GM12874 (cell line): ENCODE data around the gene RHEBL1.

ENCODE experiments used
- TF ChIP-seq, protein P1 (sequence below): IDR thresholded peaks from 2 replicates; pipeline ENCODE4 v1.5.1; 2011; ENCODE audit warnings: low read depth, mild to moderate bottlenecking, control low read depth, low read length, moderate library complexity; ENCODE audit not compliant: insufficient read depth

The RHEBL1 gene, protein sequence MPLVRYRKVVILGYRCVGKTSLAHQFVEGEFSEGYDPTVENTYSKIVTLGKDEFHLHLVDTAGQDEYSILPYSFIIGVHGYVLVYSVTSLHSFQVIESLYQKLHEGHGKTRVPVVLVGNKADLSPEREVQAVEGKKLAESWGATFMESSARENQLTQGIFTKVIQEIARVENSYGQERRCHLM

DNA sequence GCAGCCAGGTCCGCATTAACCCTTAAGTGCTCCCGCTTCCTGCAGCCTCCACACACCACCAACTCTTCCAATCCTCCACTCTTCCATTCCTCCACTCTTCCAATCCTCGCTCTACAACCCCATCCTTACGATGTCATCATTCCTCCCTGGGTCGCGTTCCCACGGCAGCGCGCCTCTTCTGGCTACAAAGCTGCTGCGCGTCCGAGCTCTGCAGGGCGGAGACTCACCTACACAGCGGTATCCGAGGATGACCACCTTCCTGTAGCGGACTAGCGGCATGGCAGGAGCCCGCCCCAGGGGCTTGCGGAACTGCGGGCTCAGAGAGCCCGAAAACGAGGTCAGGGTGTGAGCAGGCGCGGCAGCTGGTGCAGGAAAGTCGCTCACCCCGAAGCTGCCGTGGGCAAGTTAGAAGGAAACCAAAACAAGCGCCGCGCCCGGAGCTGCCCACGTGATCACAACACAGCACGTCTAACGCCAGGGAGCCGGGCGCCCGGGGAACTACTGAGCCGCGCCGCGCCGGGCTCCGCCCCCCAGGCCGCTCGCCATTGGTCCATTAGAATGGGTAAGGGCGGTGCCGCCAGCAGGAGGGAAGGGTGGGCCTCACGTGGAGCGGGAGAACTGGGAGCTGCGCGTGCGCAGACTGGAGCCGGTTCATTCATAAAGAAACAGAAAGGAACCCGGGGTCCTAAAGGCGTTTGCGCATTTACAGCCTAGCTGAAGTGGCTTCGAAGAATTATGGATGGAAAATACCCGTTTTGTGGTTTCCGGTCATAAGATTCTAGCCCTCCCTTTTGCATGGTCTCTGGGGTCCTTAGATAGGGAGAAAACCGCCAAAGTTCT is at the start of gene RHEBL1:
Gene RHEBL1 (minus strand): TSS at position 473 of the 840 bp plus-strand sequence. CDS start 194 bp downstream, at position 279.
- TF ChIP-seq, protein P1, sequence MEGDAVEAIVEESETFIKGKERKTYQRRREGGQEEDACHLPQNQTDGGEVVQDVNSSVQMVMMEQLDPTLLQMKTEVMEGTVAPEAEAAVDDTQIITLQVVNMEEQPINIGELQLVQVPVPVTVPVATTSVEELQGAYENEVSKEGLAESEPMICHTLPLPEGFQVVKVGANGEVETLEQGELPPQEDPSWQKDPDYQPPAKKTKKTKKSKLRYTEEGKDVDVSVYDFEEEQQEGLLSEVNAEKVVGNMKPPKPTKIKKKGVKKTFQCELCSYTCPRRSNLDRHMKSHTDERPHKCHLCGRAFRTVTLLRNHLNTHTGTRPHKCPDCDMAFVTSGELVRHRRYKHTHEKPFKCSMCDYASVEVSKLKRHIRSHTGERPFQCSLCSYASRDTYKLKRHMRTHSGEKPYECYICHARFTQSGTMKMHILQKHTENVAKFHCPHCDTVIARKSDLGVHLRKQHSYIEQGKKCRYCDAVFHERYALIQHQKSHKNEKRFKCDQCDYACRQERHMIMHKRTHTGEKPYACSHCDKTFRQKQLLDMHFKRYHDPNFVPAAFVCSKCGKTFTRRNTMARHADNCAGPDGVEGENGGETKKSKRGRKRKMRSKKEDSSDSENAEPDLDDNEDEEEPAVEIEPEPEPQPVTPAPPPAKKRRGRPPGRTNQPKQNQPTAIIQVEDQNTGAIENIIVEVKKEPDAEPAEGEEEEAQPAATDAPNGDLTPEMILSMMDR = 0 out of 2 replicates have a peak, but pooled peaks have one; percentile 42

DNA sequence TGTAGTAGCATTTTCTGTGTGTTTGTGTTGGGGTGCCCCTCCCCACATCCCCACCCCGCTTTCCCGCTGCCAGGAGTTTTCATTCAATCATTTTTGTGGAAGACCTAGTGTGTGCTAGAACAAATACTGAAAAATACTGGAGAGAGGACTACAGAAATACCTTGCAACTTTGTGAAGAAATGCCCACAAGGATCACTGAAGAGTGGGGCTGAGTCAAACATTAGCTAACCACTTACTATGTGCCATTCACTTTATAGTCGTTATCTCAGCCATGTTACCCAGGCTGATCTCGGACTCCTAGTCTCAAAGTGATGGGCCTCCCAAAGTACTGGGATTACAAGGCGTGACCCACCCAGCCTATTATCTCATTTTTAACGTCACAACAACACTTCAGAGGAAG is 41.4 kb upstream of the RHEBL1 start:
- TF ChIP-seq, protein P1 = no peak

DNA sequence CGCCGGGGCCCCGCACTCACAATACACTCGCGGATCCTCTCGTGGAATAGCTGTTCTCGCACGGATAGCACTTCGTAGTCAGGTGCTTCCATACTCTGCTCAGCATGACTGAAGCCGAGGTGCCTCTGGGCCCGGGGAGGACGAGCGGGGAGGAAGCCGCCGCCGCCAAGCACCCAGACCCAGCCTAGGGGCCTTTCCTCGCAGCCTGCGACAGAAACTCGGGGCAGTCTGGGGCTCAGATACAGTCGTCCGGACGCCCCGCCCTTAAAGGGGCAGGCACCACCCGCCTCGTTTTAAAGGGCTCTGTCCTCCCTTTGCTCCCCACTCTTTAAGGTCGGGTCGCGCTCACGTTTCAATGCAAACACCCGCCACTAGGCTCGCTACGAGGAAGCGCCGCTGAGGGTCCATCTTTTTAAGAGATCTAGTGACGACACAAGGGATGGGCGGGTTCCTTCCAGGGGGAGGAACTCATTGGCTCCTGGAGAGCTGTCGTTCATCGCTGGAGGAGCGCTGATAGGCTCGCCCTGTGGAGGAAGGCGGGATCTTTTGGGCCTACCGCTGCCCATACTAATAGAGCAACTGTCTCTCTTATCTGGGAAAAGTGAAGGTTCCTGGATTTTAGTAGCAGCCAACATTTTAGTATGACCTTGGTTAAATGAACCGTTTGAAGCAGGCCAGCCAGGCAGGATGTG is 40.8 kb upstream of the RHEBL1 start, which contains the start of gene LMBR1L:
Gene LMBR1L (minus strand): TSS at position 384 of the 692 bp plus-strand sequence. CDS start 292 bp downstream, at position 92.
- TF ChIP-seq, protein P1 = peak; percentile 47

DNA sequence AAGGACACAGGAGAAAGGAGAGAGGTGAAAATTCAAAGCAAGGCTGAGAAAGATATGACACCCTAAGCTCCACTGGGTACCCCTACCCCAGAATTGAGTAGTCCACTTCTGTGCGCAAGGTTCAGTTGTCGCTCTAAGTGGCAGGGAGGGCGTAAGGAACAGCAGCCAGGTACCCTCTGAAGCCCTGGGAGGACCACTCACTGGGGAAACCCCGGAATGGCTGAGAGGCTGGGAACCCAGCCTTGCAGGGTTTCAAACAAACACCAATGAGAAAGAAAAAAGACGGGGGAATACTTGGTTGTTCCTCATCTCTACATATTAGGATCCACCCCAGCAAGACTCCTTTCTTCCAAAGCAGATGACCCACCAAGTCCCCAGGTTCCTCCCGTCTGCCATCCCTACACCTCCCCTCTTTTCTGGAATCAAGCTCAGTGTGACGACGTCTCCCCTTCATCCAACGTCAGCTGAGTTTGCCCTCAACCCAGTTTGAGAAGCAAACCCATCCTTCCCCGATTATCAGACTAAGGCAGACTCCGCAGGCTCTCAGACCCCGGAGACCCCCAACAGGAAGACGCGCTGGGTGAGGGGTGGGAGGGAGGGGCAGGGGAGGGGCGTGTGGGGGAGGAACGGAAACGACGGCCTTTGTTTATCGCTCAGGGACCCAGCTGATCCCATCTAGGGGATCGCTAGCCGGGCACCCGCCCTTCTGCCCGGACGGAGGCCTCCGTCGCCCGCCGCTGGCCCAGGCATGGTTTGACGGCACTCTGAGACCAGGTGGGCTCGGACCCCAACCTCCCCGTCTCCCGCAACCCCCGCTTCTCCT is 40.1 kb upstream of the RHEBL1 start:
- TF ChIP-seq, protein P1 = no peak

DNA sequence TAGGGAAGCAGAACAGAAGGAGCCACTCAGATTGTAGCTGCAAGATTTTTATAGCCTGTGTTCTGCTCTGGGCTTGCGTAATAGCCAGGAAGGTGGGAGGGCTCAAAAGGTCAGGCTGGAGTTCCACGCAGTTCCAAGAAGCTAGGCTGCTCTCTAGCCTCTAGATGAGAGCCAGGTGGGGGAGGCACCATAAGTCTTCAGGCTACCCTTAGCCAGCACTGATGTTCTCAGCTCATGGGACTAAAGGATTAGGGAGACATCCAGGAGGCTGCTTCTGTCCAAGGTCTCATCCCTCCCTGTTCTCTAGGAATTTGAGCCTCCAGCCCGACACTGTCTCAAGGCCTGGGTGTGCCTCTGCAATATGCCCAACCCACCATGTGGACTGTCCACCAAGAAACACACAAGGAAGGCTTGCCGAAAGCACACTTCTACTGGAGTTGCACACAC is 39.2 kb upstream of the RHEBL1 start:
- TF ChIP-seq, protein P1 = no peak

DNA sequence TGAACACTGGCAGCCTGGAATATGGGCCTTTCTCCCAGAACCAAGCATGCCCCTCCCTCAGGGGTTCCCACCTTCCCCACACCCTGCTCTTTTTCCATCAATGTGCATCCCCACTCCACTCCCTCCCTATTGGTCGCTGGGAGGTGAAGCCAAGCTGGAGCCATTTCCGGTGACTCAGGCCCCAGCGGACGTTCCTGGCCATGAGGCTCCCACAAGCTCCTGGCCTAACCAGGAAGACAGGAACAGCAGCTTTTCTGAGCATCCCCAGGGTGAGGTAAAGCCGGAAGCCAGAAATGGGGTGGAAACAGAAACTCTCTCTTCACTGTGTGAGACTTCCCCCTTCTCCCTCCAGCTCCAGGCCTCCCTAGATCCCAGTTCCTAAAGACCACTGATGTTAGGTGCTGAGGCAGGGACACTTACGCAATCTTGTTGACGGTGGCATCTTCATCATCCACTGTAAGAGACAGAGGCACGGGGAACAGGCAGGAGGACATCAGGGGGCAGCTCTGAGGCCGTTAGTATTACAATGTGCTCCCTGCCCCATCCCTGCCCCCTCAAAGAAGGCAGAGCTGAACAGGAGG is 35.8 kb upstream of the RHEBL1 start:
- TF ChIP-seq, protein P1 = no peak
